GM18870 (cell line): ENCODE measurements around the gene LGI4.

Source experiments
- ATAC-seq: cut with Tn5 transposase; IDR thresholded peaks from one replicate; pipeline ENCODE4 v1.9.1; 2021; ENCODE audit warnings: moderate library complexity; ENCODE audit not compliant: unreplicated experiment

The LGI4 gene

GRCh38 chr19:35088131-35088913 lies 46.5 kb downstream of the LGI4 start:
- ATAC-seq, result no peak

GRCh38 chr19:35087393-35087792 lies 47.5 kb downstream of the LGI4 start:
- ATAC-seq, result no peak

- ATAC-seq, result no peak
Observed at GRCh38 chr19:35086455-35086854, 48.4 kb downstream of the LGI4 start.

GRCh38 chr19:35085947-35086346 lies 48.9 kb downstream of the LGI4 start:
- no peak for ATAC-seq

DNA sequence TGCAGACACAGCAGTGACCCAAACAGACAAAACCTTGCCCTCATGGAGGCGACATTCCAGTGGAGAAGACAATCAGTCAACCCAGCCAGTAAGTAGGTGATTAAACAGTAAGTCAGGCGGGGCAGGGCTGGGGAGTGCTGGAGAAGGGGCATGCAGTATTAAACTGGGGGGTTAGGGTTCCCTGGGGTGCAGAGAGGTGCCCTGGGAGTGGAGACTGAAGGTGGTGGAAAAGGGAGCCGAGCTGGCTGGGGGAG lies 50.4 kb downstream of the LGI4 start:
- no peak for ATAC-seq

GRCh38 chr19:35083691-35084508 lies 51.0 kb downstream of the LGI4 start:
- ATAC-seq, result no peak

- no peak for ATAC-seq
Observed at GRCh38 chr19:35081201-35081600, 53.7 kb downstream of the LGI4 start.

GRCh38 chr19:35080613-35081170 lies 54.2 kb downstream of the LGI4 start:
- ATAC-seq, result no peak

GRCh38 chr19:35079826-35080225 lies 55.0 kb downstream of the LGI4 start:
- ATAC-seq, result no peak

- ATAC-seq, result no peak
Observed at GRCh38 chr19:35077411-35078223, 57.2 kb downstream of the LGI4 start.

GRCh38 chr19:35076657-35077056 lies 58.2 kb downstream of the LGI4 start:
- ATAC-seq, result no peak

GRCh38 chr19:35076026-35076370 lies 58.9 kb downstream of the LGI4 start:
- ATAC-seq, result no peak

DNA sequence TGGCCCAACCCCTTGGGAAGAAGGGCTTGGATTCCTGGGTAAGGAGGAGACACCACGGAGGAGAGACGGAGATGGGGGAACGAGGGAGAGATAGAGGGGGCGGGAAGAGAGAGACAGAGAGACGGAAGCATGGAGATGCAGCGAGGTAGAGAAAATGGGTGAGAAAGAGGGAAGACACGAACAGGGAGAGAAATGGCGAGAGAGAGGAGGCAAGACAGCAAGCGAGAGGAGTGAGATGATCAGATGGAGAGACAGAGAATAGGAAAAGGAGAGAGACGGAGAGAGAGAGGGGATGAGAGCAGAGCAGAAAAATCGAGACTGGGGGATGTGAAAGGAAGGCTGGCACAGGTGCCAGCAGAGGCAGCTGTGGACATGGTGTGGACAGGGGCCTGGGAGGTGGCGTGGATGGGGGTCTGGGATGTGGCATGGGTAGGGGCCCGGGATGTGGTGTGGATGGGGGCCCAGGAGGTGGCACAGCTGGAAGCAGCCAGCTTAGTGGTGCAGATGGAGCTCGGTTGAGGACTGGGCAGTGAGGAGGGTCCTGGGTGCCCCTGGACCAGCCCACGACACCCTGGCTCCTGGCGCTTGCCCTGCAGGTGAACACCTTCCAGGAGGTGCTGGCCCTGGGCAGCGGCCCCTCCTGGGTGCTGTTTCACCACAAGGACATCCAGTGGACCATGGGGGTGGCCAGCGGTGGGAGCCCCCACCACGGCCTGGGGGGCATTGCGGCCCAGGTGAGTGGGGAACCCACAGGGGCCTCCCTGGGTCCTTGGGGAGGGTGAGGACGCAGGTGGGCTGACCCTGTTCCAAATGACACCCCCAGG lies 59.4 kb downstream of the LGI4 start:
- no peak for ATAC-seq
